ENCODE results near the gene CCDC149. TPM values are rescaled to one million over a fixed set of nuclear protein-coding genes. Genes with fewer than 3 reads are reported as not detected.

The CCDC149 gene
- total and polyA plus RNA-seq, 4 donors = 1.4 to 11.2 (median 3.4) TPM

- Histone ChIP-seq H3K9me3 (ENCODE audit: control insufficient read depth in 4 of 4, low read length in 3 of 4) (peaks cover 4 to 14% (median 6%) of the 10 kb centered on the region in 4 donors), H3K36me3 (ENCODE audit: control insufficient read depth in 4 of 4, insufficient read depth in 3 of 4, low read depth in 1 of 4, low read length in 3 of 4) (peaks cover 3 to 11% (median 7%) of the 10 kb centered on the region in 4 donors), H3K4me1 (ENCODE audit: control insufficient read depth in 4 of 4, insufficient read depth in 4 of 4, low read length in 3 of 4) (no peaks in the 10 kb centered on the region), H3K9ac (ENCODE audit: low read depth in 1 of 2, low read length in 2 of 2) (no peak overlapping the region), H3K27ac (ENCODE audit: low read depth in 1 of 2, low read length in 2 of 2) (no peak overlapping the region), H3K4me3 (ENCODE audit: low read depth in 1 of 3, low read length in 3 of 3) (no peak overlapping the region), H3K27me3 (ENCODE audit: control insufficient read depth in 4 of 4, insufficient read depth in 4 of 4, low read length in 3 of 4) (no peaks in the 10 kb centered on the region)
- WGBS = 98% methylated on average over 4 of the region's 4 CpGs
- no peak for DNase-seq (ENCODE audit: low spot score)
- no peak for TF ChIP-seq RAD21 (IDR thresholded peaks at IDR 0.05)
- no peak for TF ChIP-seq HNF4G (IDR thresholded peaks at IDR 0.05)
- no peak for TF ChIP-seq JUND (IDR thresholded peaks at IDR 0.05)
- no peak for TF ChIP-seq RXRA (IDR thresholded peaks at IDR 0.05)
- no peak for TF ChIP-seq REST (IDR thresholded peaks at IDR 0.05)
- TF ChIP-seq SP1 (IDR thresholded peaks at IDR 0.05) = no peak
- no peak for TF ChIP-seq TAF1 (conservative IDR thresholded peaks at IDR 0.05)
- no peak for TF ChIP-seq FOXA1 (IDR thresholded peaks at IDR 0.05)
- TF ChIP-seq ATF3 (IDR thresholded peaks at IDR 0.05) = no peak
- TF ChIP-seq GABPA (IDR thresholded peaks at IDR 0.05 in 1 of 2, conservative IDR thresholded peaks at IDR 0.05 in 1 of 2) = no peak
- TF ChIP-seq CTCF (IDR thresholded peaks at IDR 0.05; ENCODE audit: low read depth, low read length, missing input control) = no peak
- no peak for TF ChIP-seq YY1 (IDR thresholded peaks at IDR 0.05)
- TF ChIP-seq EGR1 (IDR thresholded peaks at IDR 0.05; ENCODE audit: low read depth in 2 of 2) = no peak
- TF ChIP-seq HNF4A (conservative IDR thresholded peaks at IDR 0.05) = no peak
- no peak for TF ChIP-seq ZBTB33 (IDR thresholded peaks at IDR 0.05)
These were observed 47.4 kb downstream of the CCDC149 start for GRCh38 chr4:24865401-24865800.

- peaks cover 3 to 11% (median 4%) of the 10 kb centered on the region in 4 donors for H3K36me3 ChIP-seq (ENCODE audit: control insufficient read depth in 4 of 4, insufficient read depth in 3 of 4, low read depth in 1 of 4, low read length in 3 of 4)
- no peak overlapping the region for H3K9ac ChIP-seq (ENCODE audit: low read depth in 1 of 2, low read length in 2 of 2)
These were observed 49.0 kb downstream of the CCDC149 start for GRCh38 chr4:24863799-24864198.

More at GRCh38 chr4:24863799-24864198, 49.0 kb downstream of the CCDC149 start:
- TF ChIP-seq RXRA (IDR thresholded peaks at IDR 0.05) (no peak), ATF3 (IDR thresholded peaks at IDR 0.05) (no peak)
- no peak overlapping the region for H3K4me3 ChIP-seq (ENCODE audit: low read depth in 1 of 3, low read length in 3 of 3)
- H3K27ac ChIP-seq (ENCODE audit: low read depth in 1 of 2, low read length in 2 of 2) = no peak overlapping the region
- 99% methylated on average over 8 of the region's 8 CpGs for WGBS
- H3K27me3 ChIP-seq (ENCODE audit: control insufficient read depth in 4 of 4, insufficient read depth in 4 of 4, low read length in 3 of 4) = no peaks in the 10 kb centered on the region
- H3K9me3 ChIP-seq (ENCODE audit: control insufficient read depth in 4 of 4, low read length in 3 of 4) = peaks cover 4 to 14% (median 6%) of the 10 kb centered on the region in 4 donors
- DNase-seq (ENCODE audit: low spot score) = no peak
- H3K4me1 ChIP-seq (ENCODE audit: control insufficient read depth in 4 of 4, insufficient read depth in 4 of 4, low read length in 3 of 4) = no peaks in the 10 kb centered on the region

All from liver (tissue), 9 donors.